Stimulated activated naive CD8-positive, alpha-beta T cell treated with anti-CD3 and anti-CD28 coated beads, Interleukin-15, amount 100 ng/mL, for 72 hours (primary cell): ENCODE results near the gene RGS7.
"Not testable (repeated sequence)": the region's sequence is repeated elsewhere in the genome, so short reads cannot be mapped to it uniquely, and the experiment has no call there.

Source experiments
- ATAC-seq: fragments of 150-1000 bp; cut with Tn5 transposase; 2 replicates; pipeline ENCODE4 v1.10.0; 2021; ENCODE audit warnings: mild to moderate bottlenecking, moderate library complexity
- DNase-seq, 2 donors: peaks; one replicate each; pipeline ENCODE4 v3.0.0; 2021 to 2022
- H3K27ac Mint-ChIP-seq, 2 donors: one replicate each; pipeline ENCODE4 v1.8.0; 2022; ENCODE audit warnings: mild to moderate bottlenecking in 2 of 2, mixed read lengths in 2 of 2, moderate library complexity in 2 of 2
- H3K27me3 Mint-ChIP-seq: one replicate; pipeline ENCODE4 v1.8.0; 2022; ENCODE audit warnings: mixed read lengths
- H3K4me1 Mint-ChIP-seq: one replicate; pipeline ENCODE4 v1.8.0; 2022; ENCODE audit warnings: mild to moderate bottlenecking, mixed read lengths
- H3K4me3 Mint-ChIP-seq, 2 donors: one replicate each; pipeline ENCODE4 v1.8.0; 2022; ENCODE audit warnings: mild to moderate bottlenecking in 2 of 2, mixed read lengths in 2 of 2, moderate library complexity in 1 of 2
- H3K9me3 Mint-ChIP-seq, 2 donors: one replicate each; pipeline ENCODE4 v1.8.0; 2022; ENCODE audit warnings: mixed read lengths in 2 of 2

RGS7 gene

DNA sequence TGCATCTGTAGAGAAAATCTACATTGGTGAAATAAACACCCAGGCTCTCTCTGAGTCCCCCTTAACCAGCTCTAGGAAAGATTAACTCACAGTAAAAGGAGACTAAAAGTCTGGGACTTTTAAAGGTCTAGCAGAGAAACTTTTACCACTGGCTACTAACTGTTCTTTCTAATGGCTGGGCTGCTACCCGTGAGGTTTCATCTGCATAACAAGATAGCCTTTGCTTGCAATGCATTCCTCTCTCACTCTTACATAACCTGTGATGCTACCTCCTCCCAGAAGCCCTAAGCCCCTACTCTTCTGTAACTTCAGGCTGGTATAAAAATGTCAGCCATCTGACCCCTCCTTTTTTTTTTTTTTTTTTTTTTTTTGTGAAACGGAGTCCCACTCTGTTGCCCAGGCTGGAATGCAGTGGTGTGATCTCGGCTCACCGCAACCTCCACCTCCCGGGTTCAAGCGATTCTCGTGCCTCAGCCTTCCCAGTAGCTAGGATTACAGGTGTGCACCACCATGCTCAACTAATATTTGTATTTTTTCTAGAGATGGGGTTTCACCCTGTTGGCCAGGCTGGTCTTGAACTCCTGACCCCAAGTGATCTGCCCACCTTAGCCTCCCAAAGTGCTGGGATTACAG is 344.2 kb downstream of the RGS7 start:
- Mint-ChIP-seq H3K27me3 (no peaks in the 10 kb centered on the region), H3K27ac (no peak overlapping the region), H3K4me3 (no peak overlapping the region), H3K4me1 (no peaks in the 10 kb centered on the region), H3K9me3 (peaks cover 10 to 12% of the 10 kb centered on the region in 2 donors)
- ATAC-seq (no peak), DNase-seq (no peak)

DNA sequence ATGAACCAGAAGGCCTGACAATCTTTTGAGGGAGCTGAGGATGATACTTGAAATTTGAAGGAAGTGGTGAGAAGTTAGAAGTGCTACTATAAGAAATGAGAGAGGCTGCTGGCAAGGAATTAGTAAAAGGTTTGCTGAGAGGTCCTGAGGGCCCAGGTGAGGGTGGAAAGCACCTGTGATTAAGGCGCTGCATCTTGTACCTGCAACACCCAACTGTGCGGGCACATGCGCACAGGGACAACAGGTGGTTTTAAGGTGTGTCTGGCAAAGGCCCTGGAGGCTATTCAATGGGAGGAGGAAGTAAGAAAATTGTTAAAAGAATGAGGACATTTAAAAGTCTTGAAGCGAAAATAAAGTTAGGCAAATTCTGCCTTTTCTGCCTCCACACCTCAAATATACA is 349.3 kb downstream of the RGS7 start:
- DNase-seq, result no peak
- no peak overlapping the region for H3K4me3 Mint-ChIP-seq
- no peak overlapping the region for H3K27ac Mint-ChIP-seq
- H3K27me3 Mint-ChIP-seq, result no peaks in the 10 kb centered on the region
- ATAC-seq, result no peak
- H3K4me1 Mint-ChIP-seq, result no peaks in the 10 kb centered on the region
- peaks cover 11 to 13% of the 10 kb centered on the region in 2 donors for H3K9me3 Mint-ChIP-seq

DNA sequence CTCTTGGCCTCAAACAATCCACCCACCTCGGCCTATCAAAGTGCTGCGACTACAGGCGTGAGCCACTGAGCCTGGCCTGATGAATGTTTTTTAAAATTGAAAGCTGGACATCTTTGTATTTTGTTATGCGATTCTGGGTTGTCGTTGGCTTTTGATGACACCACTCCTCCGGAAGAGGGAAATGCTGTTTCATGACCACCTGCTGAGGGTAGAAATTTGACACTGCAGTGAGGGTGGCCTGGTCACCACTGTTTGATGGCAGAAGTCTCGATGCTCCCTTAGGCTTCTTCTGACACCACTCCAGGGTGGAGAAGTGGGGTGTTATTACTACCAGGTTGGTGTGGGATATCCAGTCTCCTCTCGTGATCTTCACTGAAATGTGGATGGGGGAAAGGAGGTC is 357.2 kb downstream of the RGS7 start:
- no peak for DNase-seq
- ATAC-seq, result no peak
- no peak overlapping the region for H3K27ac Mint-ChIP-seq
- peaks cover 0 to 5% of the 10 kb centered on the region in 2 donors for H3K9me3 Mint-ChIP-seq
- H3K4me1 Mint-ChIP-seq, result no peaks in the 10 kb centered on the region
- H3K27me3 Mint-ChIP-seq, result no peaks in the 10 kb centered on the region
- no peak overlapping the region for H3K4me3 Mint-ChIP-seq

DNA sequence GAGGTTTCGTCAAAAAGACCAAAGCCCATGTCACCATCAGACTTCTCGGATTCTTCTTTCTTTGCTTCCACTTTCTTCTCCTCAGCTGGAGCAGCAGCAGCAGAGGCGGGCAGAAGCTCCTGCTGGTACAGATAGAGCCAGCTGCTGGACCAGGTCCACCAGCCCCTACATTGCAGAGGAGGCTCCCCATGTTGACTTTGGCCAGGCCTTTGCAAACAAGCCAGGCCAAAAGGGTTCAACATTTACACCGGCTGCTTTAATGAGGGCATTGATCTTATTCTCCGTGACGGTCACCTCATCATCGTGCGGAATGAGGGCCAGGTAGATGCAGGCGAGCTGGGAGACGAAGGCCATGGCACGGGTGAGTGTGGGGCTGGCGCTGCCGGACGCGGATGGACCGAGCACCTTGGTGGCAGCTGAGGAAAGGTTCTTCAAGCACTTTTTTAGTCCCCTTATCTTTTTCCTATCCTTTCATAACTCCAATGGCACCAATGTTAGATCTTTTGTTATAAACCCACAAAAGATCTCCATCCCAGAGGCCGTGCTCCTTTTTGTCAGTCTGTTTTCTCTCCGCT is 358.5 kb downstream of the RGS7 start:
- Mint-ChIP-seq H3K27ac (no peak overlapping the region), H3K4me1 (no peaks in the 10 kb centered on the region), H3K27me3 (no peaks in the 10 kb centered on the region), H3K9me3 (peaks cover 0 to 5% of the 10 kb centered on the region in 2 donors), H3K4me3 (no peak overlapping the region)
- no peak for ATAC-seq
- no peak for DNase-seq

DNA sequence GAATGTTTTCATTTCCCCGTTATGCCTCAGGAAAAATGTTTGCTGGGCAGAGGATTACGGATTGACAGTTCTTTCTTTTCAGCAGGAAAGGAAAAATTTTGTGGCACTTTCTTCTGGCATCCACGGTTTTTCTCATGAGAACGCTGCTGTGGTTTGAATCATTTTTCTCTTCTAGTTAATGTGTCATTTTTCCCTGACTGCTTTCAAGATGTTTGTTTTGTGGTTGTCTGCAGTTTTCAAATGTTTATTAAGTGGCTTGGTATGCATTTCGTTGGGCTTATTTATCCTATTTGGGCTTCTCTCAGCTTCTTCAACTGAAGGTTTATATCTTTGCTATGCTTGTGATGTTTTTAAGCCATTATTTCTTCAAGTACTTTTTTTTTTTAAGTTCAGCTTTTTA is 359.0 kb downstream of the RGS7 start:
- no peak overlapping the region for H3K27ac Mint-ChIP-seq
- peaks cover 0 to 5% of the 10 kb centered on the region in 2 donors for H3K9me3 Mint-ChIP-seq
- ATAC-seq (no peak), DNase-seq (no peak)
- H3K4me1 Mint-ChIP-seq, result no peaks in the 10 kb centered on the region
- no peak overlapping the region for H3K4me3 Mint-ChIP-seq
- H3K27me3 Mint-ChIP-seq, result no peaks in the 10 kb centered on the region

DNA sequence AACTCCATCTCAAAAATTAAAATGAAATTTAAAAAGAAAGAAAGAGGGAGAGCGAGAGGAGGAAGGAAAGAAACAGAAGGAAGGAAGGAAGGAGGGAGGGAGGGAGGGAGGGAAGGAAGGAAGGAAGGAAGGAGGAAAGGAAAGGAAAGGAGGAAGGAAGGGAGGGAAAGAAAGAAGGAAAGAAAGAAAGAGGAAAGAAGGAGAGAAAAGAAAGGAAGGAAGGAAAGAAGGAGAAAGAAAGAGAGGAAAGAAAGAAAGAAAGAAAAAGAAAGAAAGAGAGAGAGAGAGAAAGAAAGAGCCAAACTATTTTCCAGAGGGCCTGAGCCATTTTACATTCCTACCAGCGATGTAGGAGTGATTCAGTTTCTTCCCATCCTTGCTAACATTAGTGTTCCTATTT is 364.0 kb downstream of the RGS7 start:
- H3K9me3 Mint-ChIP-seq, result peaks cover 4 to 8% of the 10 kb centered on the region in 2 donors
- H3K27me3 Mint-ChIP-seq, result no peaks in the 10 kb centered on the region
- ATAC-seq (no peak), DNase-seq (no peak)
- H3K4me1 Mint-ChIP-seq, result no peaks in the 10 kb centered on the region
- no peak overlapping the region for H3K4me3 Mint-ChIP-seq
- no peak overlapping the region for H3K27ac Mint-ChIP-seq

DNA sequence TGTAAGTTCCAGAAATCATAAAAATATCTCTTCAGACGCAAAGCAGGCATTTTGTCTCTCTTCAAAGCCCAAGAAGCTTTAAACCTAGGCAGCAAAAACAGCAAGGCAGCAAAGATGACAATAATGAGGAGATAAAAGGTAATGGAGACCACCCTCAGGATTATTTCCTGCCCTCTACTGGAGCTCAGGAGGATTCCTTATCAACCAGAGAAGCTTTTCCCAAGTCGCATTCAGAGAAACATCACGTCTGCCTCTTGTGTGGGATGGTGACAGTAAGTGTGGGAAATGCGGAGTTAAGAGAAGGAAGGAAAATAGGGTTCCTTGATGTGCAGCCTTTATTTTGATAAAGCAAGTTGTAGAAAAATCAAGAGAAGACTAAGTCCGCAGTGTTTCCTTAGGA is 365.8 kb downstream of the RGS7 start:
- no peak for DNase-seq
- Mint-ChIP-seq H3K27ac (no peak overlapping the region), H3K4me3 (no peak overlapping the region), H3K4me1 (no peaks in the 10 kb centered on the region), H3K27me3 (no peaks in the 10 kb centered on the region), H3K9me3 (peaks cover 4 to 8% of the 10 kb centered on the region in 2 donors)
- no peak for ATAC-seq

DNA sequence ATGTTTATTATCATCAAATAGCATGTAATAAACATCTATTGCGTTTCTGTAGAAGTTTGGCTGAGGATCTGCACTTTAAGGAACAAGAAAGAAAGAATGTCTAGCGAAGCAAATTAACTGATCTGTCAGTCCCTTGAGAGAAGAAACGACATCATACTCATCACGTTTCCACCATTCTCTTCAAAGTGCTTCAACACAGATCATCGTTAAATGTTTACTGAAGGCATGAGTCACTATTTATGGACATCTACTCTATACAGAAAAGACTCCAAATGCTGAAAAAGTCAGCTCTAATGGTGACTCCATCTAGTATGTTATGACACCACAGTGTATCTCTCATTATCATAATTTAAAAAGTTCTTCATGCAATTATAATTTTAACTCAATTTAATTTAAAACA is 369.1 kb downstream of the RGS7 start:
- Mint-ChIP-seq H3K4me1 (no peaks in the 10 kb centered on the region), H3K9me3 (peaks cover 4 to 14% of the 10 kb centered on the region in 2 donors), H3K4me3 (no peak overlapping the region), H3K27ac (no peak overlapping the region), H3K27me3 (no peaks in the 10 kb centered on the region)
- no peak for ATAC-seq
- DNase-seq, result no peak

DNA sequence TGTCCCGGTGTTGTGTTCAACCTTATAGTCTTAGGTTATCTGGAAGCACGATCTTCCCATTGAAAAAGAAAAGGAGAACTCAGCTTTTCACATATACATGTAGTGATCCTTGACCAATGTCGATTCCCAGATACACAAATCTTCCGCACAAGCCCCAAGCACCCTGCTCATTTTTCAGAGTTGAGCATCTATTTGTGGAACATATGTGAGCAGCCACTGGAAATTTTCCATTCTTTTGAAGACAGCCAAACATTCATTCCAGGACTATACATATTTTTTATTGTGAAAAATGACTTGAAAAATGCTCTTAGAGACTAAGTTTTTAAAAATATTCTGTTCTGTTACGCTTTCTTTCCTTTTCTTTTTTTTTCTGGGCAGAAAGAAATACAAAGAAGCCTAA is 371.9 kb downstream of the RGS7 start:
- H3K4me1 Mint-ChIP-seq, result no peaks in the 10 kb centered on the region
- peaks cover 0 to 14% of the 10 kb centered on the region in 2 donors for H3K9me3 Mint-ChIP-seq

DNA sequence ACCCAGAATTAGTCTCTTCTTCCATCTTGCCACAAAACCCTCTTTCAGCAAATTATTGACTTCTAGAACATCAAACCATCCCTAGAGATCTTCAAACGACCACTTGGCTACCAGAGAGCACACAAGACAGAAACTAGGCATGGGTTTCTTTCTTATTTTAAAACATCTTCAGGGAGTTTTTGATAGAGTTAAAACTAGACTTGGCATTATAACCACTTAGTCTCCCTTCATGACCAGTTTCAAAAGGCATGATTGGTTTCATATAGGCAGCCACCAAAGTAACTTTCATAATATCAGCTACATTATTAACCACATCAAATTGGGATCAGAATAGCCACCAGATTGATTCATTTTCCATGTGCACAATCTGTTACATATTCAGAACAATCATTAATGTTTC is 376.7 kb downstream of the RGS7 start:
- ATAC-seq (no peak), DNase-seq (no peak)

More for the DNA sequence above, 371.9 kb downstream of the RGS7 start:
- ATAC-seq (no peak), DNase-seq (no peak)
- Mint-ChIP-seq H3K27me3 (no peaks in the 10 kb centered on the region), H3K27ac (no peak overlapping the region), H3K4me3 (no peak overlapping the region)

DNA sequence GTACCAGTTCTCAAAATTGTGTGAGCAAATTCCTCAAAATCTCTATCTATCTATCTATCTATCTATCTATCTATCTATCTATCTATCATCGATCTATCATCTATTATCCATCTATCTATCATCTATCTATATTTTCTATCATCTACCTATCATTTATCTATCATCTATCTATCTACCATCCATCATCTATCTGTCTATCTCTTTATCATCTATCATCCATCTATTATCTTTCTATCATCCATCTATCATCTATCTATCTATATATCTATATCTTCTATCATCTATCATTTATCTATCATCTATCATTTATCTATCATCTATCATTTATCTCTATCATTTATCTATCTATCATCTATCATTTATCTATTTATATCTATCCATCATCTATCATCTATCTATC is 380.3 kb downstream of the RGS7 start:
- no peak overlapping the region for H3K4me3 Mint-ChIP-seq
- ATAC-seq, result no peak
- no peak for DNase-seq
- no peaks in the 10 kb centered on the region for H3K4me1 Mint-ChIP-seq
- H3K9me3 Mint-ChIP-seq, result peaks cover 0 to 12% of the 10 kb centered on the region in 2 donors
- H3K27me3 Mint-ChIP-seq, result no peaks in the 10 kb centered on the region
- no peak overlapping the region for H3K27ac Mint-ChIP-seq

More for the DNA sequence above, 376.7 kb downstream of the RGS7 start:
- Mint-ChIP-seq H3K27me3 (no peaks in the 10 kb centered on the region), H3K4me3 (no peak overlapping the region), H3K27ac (no peak overlapping the region), H3K4me1 (no peaks in the 10 kb centered on the region), H3K9me3 (peaks cover 6 to 12% of the 10 kb centered on the region in 2 donors)

DNA sequence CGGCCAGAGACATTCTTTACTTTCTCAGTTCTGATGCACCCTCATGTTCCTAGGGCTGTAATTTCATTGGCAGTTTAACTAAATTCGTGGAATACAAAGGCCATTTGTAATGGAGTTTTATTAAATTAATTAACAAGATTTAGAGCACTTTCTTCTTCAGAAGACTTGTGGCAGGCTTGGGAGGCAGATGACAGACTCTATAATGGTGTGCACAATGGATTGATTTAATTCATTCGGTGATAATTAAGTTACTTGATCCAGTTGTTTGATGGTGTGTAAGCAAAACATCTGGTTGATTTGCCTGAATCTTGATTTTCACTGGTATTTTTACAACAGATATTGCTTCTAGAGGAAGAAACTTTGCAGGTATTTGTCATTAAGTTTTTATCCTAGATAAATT is 383.1 kb downstream of the RGS7 start:
- H3K27me3 Mint-ChIP-seq, result no peaks in the 10 kb centered on the region

DNA sequence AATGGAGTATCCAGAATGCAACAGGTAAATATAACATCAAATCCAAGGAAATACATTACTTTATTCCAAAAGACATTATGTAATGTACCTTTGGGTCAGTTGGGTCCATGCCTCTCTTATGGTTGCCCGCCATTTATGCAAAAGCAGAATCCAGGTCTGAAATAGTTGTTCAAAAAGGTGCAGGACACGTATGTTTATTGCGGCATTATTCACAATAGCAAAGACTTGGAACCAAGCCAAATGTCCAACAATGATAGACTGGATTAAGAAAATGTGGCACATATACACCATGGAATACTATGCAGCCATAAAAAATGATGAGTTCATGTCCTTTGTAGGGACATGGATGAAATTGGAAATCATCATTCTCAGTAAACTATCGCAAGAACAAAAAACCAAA is 384.9 kb downstream of the RGS7 start:
- not testable (repeated sequence) for DNase-seq, H3K4me3 Mint-ChIP-seq, H3K27me3 Mint-ChIP-seq, ATAC-seq, H3K4me1 Mint-ChIP-seq, H3K27ac Mint-ChIP-seq
- peaks cover 0 to 13% of the 10 kb centered on the region in 2 donors for H3K9me3 Mint-ChIP-seq

More for the DNA sequence above, 383.1 kb downstream of the RGS7 start:
- Mint-ChIP-seq H3K9me3 (peaks cover 0 to 14% of the 10 kb centered on the region in 2 donors), H3K4me1 (no peaks in the 10 kb centered on the region), H3K4me3 (no peak overlapping the region), H3K27ac (no peak overlapping the region)
- ATAC-seq (no peak), DNase-seq (no peak)

DNA sequence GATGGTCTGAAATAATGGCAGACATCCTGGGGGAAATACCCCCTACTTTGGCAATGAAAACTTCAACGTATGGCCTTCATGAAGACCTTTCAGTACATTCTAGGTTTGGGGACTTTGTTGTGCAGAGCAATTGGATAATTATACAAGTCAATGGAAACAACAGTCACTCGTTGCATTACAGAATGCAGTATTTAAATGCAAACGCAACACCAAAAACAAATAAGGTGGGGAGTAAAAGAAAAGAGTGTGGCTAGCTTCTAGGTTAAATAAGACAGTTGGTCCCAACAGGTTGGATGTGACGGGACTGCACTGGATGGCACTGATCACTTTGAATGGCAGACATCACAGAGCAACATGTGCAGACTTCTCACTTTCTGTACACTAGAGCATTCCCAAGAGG is 386.8 kb downstream of the RGS7 start:
- no peaks in the 10 kb centered on the region for H3K4me1 Mint-ChIP-seq
- H3K27ac Mint-ChIP-seq, result no peak overlapping the region
- no peaks in the 10 kb centered on the region for H3K27me3 Mint-ChIP-seq
- no peak for DNase-seq
- H3K9me3 Mint-ChIP-seq, result peaks cover 0 to 7% of the 10 kb centered on the region in 2 donors
- H3K4me3 Mint-ChIP-seq, result no peak overlapping the region
- ATAC-seq, result no peak

DNA sequence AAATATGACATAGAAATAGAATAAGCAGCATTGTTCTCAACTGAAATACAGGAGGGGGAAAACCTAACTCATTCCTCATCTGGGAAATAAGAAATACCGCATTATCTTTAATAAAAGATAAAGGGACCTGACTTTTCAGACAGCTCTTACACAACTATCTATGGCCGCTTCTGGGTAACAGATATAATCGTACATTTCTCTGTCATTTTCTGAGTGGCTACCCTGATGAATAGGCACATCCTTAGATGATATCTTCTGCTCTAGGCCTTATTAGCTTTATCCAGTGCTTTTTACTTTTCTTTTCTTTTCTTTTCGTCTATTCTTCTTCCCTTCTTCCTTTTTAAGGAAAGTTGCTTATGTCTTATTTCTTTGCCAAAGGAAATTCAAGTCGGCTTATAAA is 388.1 kb downstream of the RGS7 start:
- Mint-ChIP-seq H3K27ac (no peak overlapping the region), H3K27me3 (no peaks in the 10 kb centered on the region), H3K4me3 (no peak overlapping the region), H3K9me3 (peaks cover 0 to 7% of the 10 kb centered on the region in 2 donors), H3K4me1 (no peaks in the 10 kb centered on the region)
- no peak for ATAC-seq
- no peak for DNase-seq

DNA sequence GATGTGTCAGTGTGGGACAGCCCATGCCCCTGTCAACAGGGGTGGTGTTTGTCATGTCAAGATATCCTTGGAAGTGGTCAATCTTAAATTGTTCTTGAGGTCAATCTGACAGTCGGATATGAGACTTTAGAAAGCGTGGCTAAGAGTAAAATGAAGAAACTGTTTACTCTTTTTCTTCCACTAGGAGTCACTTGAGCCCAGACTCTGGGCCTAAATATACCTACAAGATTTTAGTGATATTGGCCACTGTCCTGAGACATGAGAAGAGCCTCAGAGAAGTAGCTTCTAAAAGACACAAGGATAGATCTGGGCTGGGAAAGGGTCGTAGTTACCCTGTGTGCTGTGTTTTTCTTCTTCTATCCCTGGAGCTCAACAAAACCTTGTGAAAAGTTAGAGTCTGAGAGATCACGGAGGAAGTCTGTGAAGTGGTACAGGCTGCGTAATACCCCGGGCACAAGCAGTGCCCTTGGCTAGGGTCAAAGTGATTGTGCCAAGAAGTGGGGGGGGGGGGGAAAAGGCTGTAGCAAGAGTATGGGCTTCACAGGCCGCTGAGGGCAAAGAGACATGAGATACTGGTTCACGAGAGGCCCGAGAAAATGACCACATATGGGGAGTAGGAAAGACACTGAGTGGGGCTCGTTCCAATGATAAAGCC is 389.8 kb downstream of the RGS7 start:
- H3K4me1 Mint-ChIP-seq, result no peaks in the 10 kb centered on the region
- H3K9me3 Mint-ChIP-seq, result peaks cover 0 to 7% of the 10 kb centered on the region in 2 donors
- no peak overlapping the region for H3K4me3 Mint-ChIP-seq
- no peak for DNase-seq
- no peak for ATAC-seq
- H3K27me3 Mint-ChIP-seq, result no peaks in the 10 kb centered on the region
- no peak overlapping the region for H3K27ac Mint-ChIP-seq
